HG03460 (cell line): Measurements from ENCODE around the gene SEC31B.

Experiments
- ATAC-seq: cut with Tn5 transposase; IDR thresholded peaks from one replicate; pipeline ENCODE4 v1.9.1; 2021; ENCODE audit not compliant: unreplicated experiment

SEC31B gene

DNA sequence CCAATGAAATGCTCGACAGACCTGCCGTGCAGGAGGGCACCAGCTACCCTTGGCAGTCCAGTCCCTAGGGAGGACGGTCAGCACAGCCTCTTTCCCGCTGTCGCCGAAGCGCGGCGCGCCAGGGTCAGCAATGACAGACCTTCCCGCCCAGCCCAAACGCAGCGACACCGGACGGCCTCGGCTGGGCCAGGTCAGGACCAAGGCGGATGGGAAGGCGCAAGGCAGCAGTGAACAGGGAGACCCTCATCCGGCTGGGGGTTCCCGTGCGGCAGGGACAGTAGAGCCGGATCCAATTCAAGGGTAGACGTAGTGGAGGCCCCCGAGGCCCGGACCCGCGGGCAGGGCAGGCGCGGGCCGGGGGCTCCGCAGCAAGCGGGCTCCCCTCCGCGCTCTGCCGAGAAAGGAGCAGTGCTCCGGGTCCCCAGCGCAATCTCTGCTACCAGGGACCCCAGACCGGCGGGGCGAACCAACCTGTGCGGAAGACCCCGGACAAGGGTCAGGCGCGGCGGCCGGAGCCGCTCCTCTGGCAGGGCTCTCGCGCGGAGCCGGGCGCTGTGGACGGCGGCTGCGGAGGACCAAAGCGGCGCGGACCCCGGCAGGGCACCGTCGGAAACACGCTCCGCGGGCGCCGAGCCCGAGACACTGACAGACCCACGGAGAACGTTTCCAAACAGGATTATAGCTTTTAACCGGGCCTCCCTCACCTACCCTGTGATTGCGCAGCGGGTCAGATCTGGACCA lies at the start of gene SEC31B:
TSS of gene SEC31B (minus strand) at position 551 of the 741 bp plus-strand sequence. CDS start 2,909 bp downstream, outside the sequence.
- no peak for ATAC-seq

DNA sequence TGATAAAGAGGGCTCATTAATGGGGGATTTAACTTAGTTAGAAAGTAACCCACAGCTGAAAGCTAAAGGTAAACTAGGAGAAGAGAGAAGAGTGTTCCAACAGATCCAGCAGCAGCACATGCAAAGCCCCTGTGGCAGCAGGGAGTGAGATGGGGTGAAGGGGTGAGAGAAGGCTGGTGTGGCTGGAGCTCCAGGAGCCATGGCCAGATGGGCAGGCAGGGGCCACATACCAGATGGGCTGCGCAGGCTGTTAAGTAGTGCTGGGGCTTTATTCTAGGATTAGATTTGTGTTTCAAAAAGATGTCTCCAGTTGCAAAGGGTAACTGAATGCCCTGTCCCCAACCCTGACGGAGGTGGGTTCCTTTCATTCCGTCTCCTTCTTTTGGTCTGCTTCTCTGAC lies 49.3 kb upstream of the SEC31B start:
- no peak for ATAC-seq

DNA sequence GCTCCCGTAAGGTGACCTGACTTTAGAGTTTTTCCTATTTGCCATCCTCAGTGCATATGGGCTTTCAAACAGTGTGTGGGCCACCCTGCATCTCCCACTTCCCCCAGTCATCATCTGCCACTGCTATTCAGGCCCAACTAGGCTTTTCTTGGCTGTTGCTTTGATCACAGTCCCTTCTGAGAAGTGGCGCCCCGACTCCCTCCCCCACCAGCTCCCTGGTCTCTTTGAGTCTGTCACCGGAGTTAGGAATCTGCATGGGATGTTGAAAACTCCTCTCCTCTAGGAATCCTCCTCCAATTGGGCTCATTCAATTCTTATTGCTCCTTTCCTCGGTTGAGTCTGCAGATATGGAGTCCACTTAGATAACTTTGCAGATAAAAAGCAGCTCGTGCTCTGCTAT lies 48.2 kb upstream of the SEC31B start:
- no peak for ATAC-seq

- no peak for ATAC-seq
Measured at GRCh38 chr10:100567249-100567648, 47.6 kb upstream of the SEC31B start.

DNA sequence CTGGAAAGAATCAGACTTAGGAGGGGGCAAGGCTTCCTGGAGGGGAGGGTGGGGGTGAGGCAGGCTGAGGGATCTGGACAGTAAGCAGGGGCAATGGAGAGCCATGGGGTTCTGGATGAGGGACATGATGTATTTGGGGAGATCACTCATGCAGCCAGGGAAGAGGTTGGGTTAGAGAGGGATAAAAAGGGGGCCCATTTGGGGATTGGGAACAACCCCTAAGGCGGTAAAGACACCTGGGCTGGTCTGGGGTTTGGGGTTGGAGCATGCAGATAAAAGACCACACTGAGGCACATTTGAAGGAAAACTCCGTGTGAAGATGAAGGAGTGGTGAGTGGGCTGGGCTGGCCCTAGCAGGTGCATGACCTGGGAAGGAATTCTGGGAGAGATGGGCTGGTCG lies 46.9 kb upstream of the SEC31B start:
- ATAC-seq, result no peak

DNA sequence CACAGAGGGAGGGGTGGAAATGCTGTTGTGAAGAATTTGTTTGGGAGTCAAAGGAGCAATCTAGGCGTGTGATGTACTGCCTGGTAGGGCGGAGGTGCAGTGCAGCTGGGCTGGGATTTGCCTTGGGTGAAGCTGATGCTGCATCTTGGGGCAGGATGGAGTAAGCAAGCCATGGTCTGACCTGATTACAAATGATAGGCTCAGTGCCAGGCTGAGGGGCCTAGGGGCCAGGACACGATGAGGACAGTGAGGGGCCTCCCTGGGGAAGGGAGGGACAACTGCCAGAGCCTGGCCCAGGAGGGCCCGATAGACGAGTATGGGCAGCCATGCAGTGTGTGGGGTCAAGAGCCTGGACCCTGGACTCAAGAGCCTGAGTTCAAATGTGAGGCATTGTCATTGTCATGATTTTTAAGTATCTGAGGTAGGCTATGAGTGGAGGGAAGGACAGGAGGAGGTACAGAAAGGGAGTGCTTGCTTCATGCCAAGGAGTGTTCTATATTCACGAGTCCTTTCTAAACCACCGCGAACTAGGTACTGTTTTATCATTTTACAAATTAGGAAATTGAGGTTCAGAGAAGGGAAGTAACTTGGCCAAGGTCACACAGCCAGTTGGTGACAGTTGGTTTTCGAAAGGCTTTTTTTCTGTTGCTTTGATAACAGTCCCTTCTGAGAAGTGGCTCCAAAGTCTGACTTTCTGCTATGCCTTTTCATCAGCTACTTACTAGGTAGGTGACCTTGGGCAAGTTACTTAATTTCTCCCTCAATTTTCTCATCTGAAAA lies 45.7 kb upstream of the SEC31B start:
- ATAC-seq, result no peak

- ATAC-seq, result peak; percentile 61
Measured at GRCh38 chr10:100562008-100562672, 42.5 kb upstream of the SEC31B start.

DNA sequence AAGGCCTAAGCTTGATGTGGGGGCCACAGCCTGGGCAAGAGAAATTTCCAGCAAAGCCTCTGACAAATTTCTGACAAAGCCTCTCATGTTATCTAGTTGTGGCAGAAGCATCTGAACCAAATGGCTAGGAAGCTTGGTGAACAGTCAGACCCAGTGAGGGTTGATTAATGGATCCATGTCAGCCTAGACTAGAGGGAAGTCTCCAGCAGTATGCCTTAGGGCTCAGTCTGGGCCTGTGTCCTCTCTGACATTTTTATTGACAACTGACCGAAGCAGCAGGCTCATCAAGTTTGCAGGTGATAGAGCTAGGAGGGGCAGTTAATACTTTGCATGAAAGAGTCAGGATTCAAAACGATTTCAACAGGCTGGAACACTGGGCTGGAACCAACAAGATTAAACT lies 41.3 kb upstream of the SEC31B start:
- ATAC-seq, result no peak

DNA sequence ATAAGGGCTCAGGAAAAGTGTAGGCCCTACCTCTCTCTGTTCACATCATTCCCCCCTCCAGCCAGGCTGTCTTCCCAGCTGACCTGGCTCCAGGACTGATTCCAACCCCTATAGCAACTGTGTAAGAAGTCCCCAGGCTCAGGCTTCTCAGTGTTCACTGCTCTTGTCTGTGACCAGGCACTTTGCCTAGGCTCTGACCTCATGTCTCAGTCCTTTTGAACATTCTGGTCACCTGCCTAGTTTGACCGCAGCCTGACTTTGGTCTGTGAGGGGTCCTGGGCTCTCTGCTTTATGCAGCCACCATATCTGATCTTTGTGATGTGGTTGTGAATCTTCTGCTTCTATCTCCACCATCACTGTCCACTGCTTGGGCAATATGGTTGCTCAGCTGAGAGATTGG lies 40.6 kb upstream of the SEC31B start:
- ATAC-seq, result no peak

- ATAC-seq, result no peak
Measured at GRCh38 chr10:100554902-100555301, 35.2 kb upstream of the SEC31B start.

- ATAC-seq, result no peak
Measured at GRCh38 chr10:100553929-100554328, 34.3 kb upstream of the SEC31B start.

DNA sequence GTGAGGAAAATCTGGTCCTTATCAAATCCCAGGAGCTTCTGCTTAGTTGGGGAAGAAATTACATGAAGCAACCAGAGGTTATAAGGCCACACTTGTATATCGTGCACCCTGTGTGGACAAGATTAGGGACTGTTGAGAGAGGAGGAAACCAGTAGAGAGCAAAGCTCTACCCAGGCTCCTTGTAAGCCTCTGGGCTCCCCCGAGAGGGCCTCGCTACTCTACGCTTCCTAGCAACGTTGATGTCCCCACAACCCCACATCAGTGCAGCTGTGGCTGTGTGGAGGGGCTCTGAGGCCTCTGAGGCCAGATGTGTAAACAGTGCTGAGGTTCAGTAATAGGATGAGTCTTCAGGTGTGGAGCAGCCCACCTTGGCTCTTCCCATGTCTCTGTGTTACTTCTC lies 32.1 kb upstream of the SEC31B start:
- ATAC-seq, result no peak

GRCh38 chr10:100551196-100551595 lies 31.5 kb upstream of the SEC31B start:
- no peak for ATAC-seq

- ATAC-seq, result no peak
Measured at GRCh38 chr10:100544950-100545349, 25.3 kb upstream of the SEC31B start.

- no peak for ATAC-seq
Measured at GRCh38 chr10:100537475-100537874, 17.8 kb upstream of the SEC31B start.

- ATAC-seq, result peak; percentile 95
Measured at GRCh38 chr10:100535715-100536353, 16.2 kb upstream of the SEC31B start, which contains the start of gene HIF1AN. Gene HIF1AN (plus strand): TSS chr10:100535943. CDS start chr10:100535959, 16 bp downstream.

DNA sequence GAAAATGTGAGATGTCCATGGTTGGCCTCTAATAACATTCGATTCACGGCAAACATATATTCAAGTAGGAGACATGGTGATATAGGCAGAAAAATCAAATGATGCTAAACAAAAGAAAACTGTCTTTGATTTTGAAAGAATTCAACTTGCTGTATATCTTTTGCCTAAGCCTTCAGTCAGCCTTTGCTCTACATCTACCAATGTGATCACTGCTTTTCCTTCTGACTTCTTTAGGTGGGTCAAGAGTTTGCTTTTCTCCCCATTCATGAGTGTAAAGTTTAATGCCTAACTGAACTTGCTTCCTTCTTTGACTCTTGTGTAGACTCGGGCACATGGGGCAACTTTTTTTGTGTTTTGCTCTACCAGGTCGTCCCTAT lies 15.7 kb upstream of the SEC31B start:
- no peak for ATAC-seq

- no peak for ATAC-seq
Measured at GRCh38 chr10:100534726-100535125, 15.1 kb upstream of the SEC31B start.

GRCh38 chr10:100531761-100532160 lies 12.1 kb upstream of the SEC31B start:
- no peak for ATAC-seq

- ATAC-seq, result peak; percentile 69
Measured at GRCh38 chr10:100529475-100530298, 10.0 kb upstream of the SEC31B start, which contains the start of gene NDUFB8. Gene NDUFB8 (minus strand): TSS chr10:100529871. CDS start chr10:100529851, 20 bp downstream.
